Inferior parietal cortex (tissue), 1 donor: ENCODE results near the gene CAMTA1.
"Not testable (repeated sequence)": the region's sequence is repeated elsewhere in the genome, so short reads cannot be mapped to it uniquely, and the experiment has no call there.

Experiments
- DNase-seq: peaks from one replicate; pipeline ENCODE4 v3.0.0-alpha.2; 2016; ENCODE audit errors: extremely low spot score

CAMTA1 gene

GRCh38 chr1:6907201-6907600, 121.9 kb downstream of the CAMTA1 start:
- no peak for DNase-seq

DNA sequence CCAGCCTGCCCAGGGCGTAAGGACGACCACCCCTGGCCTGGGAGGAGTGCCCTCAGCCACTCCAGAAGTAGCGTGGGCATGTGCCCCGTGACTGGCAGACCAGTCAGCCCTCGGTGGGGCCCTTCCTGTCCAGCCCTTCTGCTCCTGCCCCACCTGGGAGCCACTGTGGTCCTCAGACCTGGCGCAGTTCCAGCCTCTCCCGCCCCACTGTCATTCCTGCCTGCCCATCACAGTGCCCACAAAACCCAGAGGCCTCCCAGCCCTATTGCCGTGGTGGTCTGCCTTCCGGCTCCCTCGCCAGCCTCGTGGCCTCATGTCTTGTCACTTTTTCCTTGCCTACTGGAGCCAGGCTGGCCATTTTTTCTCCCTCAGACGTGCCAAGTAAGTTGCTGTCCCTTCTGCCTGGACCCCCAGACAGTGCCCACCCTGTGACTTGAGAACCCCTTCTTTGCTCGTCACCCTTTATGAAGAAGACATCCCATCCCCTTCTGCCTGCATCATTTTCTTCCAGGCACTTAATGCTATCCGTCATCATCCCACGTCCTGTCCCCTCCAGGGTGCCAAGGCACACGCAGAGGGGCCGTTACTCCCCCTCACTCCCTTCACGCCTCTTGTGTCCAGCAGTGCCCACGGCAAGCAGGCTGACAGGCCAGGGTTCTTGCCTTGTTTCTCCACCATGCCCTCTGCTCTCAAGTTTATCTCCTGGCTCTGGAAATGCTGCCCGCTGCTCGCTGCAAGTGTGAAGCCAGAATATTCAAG, 122.6 kb downstream of the CAMTA1 start:
- no peak for DNase-seq

DNA sequence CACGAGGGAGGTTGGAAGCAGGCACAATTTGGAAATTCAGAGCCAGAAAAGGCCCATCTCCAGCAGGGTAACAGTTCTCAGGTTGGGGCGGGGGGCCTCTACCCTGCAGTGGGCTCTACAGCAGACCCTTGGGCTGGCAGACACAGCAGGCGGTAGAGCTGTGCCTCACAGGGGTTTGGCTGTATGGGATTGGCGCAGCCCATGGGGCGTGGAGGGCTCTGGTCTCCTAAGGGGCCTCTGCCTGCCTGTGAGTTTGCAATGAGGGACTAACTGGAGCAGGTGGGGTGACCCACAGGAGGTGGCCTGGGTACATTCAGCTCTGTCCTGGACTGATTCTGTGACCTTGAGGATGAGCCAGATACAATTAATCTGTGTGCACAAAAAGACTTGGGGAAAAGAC, 124.1 kb downstream of the CAMTA1 start:
- no peak for DNase-seq

DNA sequence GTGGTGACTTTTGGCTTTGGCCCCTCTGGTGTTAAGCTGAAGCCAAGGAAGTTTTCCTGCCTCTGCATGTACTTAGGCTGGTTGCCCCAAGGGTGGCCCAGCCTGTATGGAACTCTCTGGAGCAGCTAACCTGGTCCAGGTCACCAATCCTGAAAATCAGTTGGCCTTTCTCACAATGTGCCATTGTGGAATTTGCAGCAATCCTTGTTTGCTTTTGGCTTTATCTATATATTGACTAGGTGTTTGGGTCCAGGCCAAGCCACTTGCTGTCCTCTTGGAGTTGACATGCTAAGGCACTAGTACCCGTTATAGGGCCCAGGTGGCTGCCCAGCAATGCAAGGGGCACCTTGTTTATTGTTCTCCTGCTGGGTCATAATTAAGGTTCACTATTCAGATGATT, 124.6 kb downstream of the CAMTA1 start:
- DNase-seq, result no peak

GRCh38 chr1:6911021-6911941, 126.0 kb downstream of the CAMTA1 start:
- DNase-seq, result no peak

- DNase-seq, result no peak
These were observed 126.7 kb downstream of the CAMTA1 start for GRCh38 chr1:6911974-6912373.

DNA sequence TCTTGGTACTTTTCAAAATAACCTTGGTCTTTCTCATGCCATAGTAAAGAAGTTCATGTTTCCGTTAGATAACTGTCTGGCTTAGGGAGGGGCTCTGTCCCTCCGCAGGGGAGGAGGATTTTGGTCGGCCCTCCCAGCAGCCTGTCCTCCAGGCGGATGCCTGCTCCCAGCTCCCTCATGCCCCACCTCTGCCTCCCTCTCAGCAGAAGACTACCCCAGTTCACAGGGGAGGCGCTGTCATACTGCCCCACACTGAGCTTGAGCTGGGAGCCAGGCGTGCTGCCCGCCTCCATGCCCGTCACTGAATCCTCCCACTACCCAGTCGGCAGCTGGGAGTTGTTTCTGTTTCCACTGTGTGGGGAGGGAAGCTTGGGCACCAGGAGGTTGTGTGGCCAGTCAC, 127.3 kb downstream of the CAMTA1 start:
- no peak for DNase-seq

- no peak for DNase-seq
These were observed 127.8 kb downstream of the CAMTA1 start for GRCh38 chr1:6913086-6913485.

GRCh38 chr1:6914706-6915105, 129.5 kb downstream of the CAMTA1 start:
- no peak for DNase-seq

DNA sequence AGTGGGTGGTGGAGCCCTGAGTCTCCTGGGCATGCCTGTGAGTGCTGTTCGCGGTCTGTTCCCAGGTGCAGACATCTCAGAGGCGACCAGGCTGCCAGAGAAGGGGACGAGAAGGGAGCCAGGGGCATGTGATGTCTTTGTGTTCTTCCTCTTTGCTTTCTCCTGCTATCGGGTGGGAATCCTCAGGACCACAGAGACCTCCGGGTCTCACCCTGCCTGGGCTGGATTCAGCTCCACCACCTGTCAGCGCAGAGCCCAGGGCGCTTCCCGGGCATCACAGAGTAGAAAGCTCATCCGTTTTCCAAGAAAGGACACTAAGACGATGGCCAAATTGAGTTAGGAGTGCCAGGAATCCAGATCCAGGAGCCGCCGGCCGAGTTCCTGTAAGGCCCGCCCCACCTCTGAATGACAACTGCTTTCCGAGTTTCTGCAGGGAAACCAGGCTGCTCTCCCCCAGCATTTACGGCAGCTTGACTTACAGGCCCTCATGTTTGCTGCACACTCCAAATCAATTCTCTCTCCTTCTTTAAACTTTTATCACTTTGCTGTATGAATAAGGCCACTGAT, 130.8 kb downstream of the CAMTA1 start:
- DNase-seq, result no peak

GRCh38 chr1:6917067-6917466, 131.8 kb downstream of the CAMTA1 start:
- no peak for DNase-seq

DNA sequence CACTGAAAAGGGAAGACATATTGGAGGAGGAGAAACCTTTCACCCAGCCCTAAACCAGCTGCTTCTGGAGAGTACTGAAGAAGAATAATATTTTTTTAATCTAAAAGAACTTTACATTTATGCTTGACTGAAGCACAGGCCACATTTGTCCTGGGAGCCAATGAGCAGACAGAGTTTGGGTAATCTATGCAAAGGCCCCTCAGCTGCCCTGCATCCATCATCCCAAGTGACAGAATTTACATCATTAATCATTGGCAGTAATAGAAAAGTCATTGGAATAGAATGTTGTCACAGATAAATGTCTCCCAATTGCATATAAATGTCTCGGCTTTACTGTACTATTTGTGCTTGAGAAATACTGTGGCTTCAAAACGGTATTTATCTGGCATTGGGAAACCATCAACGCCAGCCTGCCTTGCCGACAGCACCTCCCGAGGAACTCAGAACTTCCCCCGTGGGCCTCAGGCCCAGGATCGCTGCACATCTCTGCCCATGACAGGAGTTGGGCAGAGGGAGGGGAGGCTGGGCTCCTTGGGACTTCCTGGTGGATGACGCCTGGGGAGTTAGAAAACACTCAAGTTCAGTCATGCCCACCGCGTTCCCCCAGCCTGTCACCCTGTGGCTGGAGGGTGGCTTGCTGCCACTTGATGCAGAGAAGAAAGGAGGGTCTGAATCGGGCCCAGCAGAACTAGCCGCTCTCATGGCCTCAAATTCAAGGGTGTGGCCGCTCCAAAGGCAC, 133.1 kb downstream of the CAMTA1 start:
- no peak for DNase-seq

DNA sequence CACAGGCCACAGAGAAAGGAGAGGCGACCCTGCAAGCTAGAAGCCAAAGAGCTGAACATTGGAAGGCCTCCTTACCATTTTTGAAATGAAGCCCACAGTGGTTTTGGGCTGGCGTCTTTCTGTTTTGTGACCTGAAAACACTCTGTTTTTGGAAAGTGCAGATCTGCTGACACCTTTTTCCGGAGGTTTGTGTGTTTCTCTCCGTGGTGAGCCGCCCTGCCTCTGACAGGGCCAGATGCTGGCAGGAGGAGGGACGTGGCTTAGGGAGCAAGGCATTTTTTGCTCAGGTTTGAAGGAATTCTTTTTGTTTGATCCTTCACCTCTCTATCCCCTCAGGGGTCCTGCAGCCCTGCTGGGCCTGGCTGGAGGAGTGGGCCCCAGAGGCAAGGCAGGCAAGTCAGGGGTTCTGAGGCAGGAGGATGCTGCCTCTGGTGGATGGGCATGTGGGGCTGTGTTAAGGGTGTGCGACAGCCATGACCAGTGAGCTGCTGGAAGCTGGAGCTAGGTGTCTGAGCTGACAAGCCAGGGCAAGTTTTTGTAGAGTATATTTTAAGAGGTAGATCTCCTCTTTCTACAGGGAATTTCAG, 133.8 kb downstream of the CAMTA1 start:
- DNase-seq, result no peak

- DNase-seq, result not testable (repeated sequence)
These were observed 136.3 kb downstream of the CAMTA1 start for GRCh38 chr1:6921506-6921905.

- DNase-seq, result no peak
These were observed 137.1 kb downstream of the CAMTA1 start for GRCh38 chr1:6922096-6922931.

- no peak for DNase-seq
These were observed 137.8 kb downstream of the CAMTA1 start for GRCh38 chr1:6923012-6923411.

GRCh38 chr1:6923416-6923815, 138.2 kb downstream of the CAMTA1 start:
- no peak for DNase-seq

DNA sequence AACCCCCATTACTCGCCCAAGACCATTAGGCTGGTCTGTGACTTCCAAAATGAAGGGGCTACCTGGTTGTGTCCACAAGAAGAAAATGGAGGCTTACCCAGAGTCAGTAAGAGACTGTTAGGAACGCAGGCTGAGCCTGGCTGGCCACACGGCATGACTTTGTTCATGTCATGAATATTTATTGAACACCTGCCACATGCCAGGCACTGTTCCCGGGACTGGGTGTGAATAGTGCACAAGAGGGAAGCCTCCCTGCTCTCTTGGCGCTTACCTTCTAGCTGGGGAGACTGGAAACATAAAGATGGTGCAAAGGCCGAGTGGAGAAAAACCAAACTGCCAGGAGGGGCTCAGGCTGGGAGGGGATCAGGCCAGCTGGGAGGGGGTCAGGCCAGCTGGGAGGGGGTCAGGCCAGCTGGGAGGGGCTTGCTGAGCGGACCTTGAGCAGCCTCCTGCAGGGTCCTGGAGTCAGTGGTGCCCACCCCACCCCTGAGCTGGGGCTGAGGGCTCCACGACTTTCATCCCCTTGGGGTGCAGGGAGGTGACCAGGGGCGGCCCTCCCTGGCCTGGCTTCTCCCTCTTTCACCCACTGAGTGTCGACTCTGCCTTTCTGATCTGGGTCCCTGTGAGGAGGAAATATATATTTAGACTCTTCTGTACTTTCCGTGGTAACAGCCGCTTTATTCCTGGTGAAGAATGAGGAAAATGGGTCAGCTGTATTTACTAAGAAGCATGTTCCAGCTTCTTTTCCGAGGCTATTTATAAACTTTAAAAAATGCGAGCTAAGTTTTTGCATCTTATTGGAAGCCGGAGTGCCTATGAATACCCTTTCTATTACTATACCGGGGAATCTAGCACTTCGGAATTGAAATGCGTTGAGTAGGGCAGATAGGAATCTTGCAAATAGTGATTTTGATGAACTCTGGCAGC, 139.0 kb downstream of the CAMTA1 start:
- peak; percentile 34 for DNase-seq

GRCh38 chr1:6924891-6925290, 139.6 kb downstream of the CAMTA1 start:
- no peak for DNase-seq

DNA sequence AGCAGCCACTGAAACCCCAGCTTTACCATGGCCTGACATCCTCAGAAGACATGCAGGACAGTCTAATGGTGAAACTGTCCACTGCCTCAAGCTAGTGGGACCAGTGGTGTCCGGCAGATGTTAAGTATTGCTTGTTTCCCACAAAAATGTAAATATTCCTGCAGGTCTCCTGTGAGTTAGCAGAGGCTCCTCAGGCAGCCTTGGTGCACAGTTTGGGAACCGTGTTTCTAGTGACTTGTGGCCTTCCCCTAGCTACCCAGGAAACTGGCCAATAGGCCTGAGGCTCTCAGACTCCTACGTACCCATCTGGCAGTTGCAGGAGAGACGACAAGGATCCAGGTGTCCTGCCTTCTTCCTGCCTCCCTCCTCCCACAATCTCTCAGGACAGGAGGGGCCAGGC, 142.4 kb downstream of the CAMTA1 start:
- DNase-seq, result no peak
